OCI-LY3 (cell line): ENCODE measurements around the gene RFX7.

Experiments used
- H2AFZ ChIP-seq: fragments of 200-600, 300-600 bp; shearing (Covaris generic); 2 replicates; pipeline ENCODE4 v1.6.0; 2014; ENCODE audit warnings: antibody characterized with exemption, low read depth, low read length
- H3K27ac ChIP-seq: fragments of 200-600, 300-600 bp; sonication (generic); 2 replicates; pipeline ENCODE4 v1.5.1; 2014; ENCODE audit warnings: mild to moderate bottlenecking, low read length, moderate library complexity, mixed read lengths
- H3K27me3 ChIP-seq: fragments of 200-600, 300-600 bp; sonication (generic); 2 replicates; pipeline ENCODE4 v1.6.1; 2014; ENCODE audit warnings: low read depth, low read length, mixed read lengths
- H3K36me3 ChIP-seq: fragments of 200-600, 300-600 bp; sonication (generic); replicated peaks from 2 replicates; pipeline ENCODE3; 2014; ENCODE audit warnings: low read depth, low read length, mixed read lengths
- H3K4me1 ChIP-seq: fragments of 300-600, 200-600 bp; sonication (generic); 2 replicates; pipeline ENCODE4 v1.6.1; 2014; ENCODE audit warnings: low read length, mixed read lengths
- H3K4me2 ChIP-seq: fragments of 200-600, 300-600 bp; sonication (generic); 2 replicates; pipeline ENCODE4 v1.6.1; 2014; ENCODE audit warnings: low read length, mixed read lengths
- H3K4me3 ChIP-seq: fragments of 300-600, 200-600 bp; sonication (generic); 2 replicates; pipeline ENCODE4 v1.5.1; 2014; ENCODE audit warnings: antibody characterized with exemption, mild to moderate bottlenecking, low read length, moderate library complexity
- H3K79me2 ChIP-seq: fragments of 300-600, 200-600 bp; shearing (Covaris generic); 2 replicates; pipeline ENCODE4 v1.6.1; 2014; ENCODE audit warnings: mild to moderate bottlenecking, low read length, mixed read lengths
- H3K9ac ChIP-seq: fragments of 300-600, 200-600 bp; shearing (Covaris generic); 2 replicates; pipeline ENCODE4 v1.6.0; 2014; ENCODE audit warnings: mild to moderate bottlenecking, low read length, moderate library complexity
- H3K9me3 ChIP-seq: fragments of 200-600, 300-600 bp; shearing (Covaris generic); 2 replicates; pipeline ENCODE4 v1.6.1; 2014; ENCODE audit warnings: low read length, mixed read lengths; ENCODE audit not compliant: insufficient read depth
- H4K20me1 ChIP-seq: fragments of 200-600, 300-600 bp; sonication (generic); 2 replicates; pipeline ENCODE4 v1.6.1; 2016; ENCODE audit warnings: low read length, mixed read lengths; ENCODE audit not compliant: insufficient read depth
- EZH2phosphoT487 ChIP-seq: fragments of 200-600 bp; shearing (Covaris generic); IDR thresholded peaks from 2 replicates; pipeline ENCODE4 v1.6.1; 2018; ENCODE audit warnings: antibody characterized with exemption, mixed run types, low read depth
- TF ChIP-seq, protein P1 (sequence below): fragments of 200-600, 300-600 bp; sonication (generic); IDR thresholded peaks from 2 replicates; pipeline ENCODE4 v1.5.1; 2014; ENCODE audit warnings: antibody characterized with exemption, low read length, low read depth

RFX7 gene

DNA sequence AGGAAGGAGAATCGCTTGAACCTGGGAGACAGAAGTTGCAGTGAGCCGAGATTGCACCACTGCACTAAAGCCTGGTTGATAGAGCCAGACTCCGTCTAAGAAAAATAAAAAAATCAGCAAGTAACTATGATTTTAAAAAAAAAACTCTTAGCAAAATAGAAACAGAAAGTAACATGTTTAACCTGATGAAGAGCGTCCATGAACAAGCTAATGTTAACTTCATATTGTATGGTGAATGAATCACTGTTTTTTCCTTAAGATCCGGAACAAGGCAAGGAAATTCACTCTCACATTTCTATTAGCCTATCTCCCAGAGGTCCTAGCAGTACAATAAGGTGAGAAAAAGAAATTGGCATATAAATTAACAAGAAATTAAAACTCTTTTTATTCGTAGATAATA, 69.0 kb downstream of the RFX7 start:
- Histone ChIP-seq H3K27ac (no peak overlapping the region), H2AFZ (no peak overlapping the region), H3K4me2 (no peak overlapping the region), H3K27me3 (no peaks in the 10 kb centered on the region), H4K20me1 (0 out of 2 replicates have a peak, but pooled peaks cover 4% of the 10 kb centered on the region), H3K4me1 (no peaks in the 10 kb centered on the region), H3K9ac (no peak overlapping the region), H3K9me3 (no peaks in the 10 kb centered on the region), H3K4me3 (no peak overlapping the region), H3K36me3 (peaks cover 15% of the 10 kb centered on the region), H3K79me2 (peaks cover 4% of the 10 kb centered on the region; the same call in 1 of the 2 replicates)
- TF ChIP-seq, protein P1, sequence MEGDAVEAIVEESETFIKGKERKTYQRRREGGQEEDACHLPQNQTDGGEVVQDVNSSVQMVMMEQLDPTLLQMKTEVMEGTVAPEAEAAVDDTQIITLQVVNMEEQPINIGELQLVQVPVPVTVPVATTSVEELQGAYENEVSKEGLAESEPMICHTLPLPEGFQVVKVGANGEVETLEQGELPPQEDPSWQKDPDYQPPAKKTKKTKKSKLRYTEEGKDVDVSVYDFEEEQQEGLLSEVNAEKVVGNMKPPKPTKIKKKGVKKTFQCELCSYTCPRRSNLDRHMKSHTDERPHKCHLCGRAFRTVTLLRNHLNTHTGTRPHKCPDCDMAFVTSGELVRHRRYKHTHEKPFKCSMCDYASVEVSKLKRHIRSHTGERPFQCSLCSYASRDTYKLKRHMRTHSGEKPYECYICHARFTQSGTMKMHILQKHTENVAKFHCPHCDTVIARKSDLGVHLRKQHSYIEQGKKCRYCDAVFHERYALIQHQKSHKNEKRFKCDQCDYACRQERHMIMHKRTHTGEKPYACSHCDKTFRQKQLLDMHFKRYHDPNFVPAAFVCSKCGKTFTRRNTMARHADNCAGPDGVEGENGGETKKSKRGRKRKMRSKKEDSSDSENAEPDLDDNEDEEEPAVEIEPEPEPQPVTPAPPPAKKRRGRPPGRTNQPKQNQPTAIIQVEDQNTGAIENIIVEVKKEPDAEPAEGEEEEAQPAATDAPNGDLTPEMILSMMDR: no peak
- TF ChIP-seq EZH2phosphoT487: no peak

DNA sequence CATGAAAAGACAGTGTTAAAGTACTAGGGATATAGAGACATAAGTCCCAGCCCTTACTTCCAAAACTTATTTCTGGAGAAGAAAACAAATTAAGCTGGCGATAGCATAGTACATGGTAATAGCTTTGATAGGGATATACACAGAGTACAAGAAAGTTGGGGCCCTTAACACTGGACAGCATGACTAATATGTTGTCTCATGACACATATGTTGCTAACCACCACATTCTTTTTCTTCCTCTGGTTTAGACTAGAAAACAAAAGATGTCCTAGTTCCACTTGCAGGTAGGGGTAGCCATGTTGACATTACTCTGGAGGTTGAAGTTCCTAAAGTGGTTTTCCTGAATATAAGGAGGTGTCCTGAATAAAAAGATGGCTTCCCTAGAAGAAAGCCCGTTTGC, 75.3 kb downstream of the RFX7 start:
- H3K79me2 ChIP-seq: peaks cover 4% of the 10 kb centered on the region; the same call in 1 of the 2 replicates
- H3K36me3 ChIP-seq: peaks cover 15% of the 10 kb centered on the region
- no peak overlapping the region for H3K4me2 ChIP-seq
- no peak overlapping the region for H3K27ac ChIP-seq
- no peak for TF ChIP-seq EZH2phosphoT487
- TF ChIP-seq, protein P1: no peak
- H3K9ac ChIP-seq: no peak overlapping the region
- 0 out of 2 replicates have a peak, but pooled peaks cover 4% of the 10 kb centered on the region for H4K20me1 ChIP-seq
- H3K4me3 ChIP-seq: no peak overlapping the region
- H3K4me1 ChIP-seq: no peaks in the 10 kb centered on the region
- no peaks in the 10 kb centered on the region for H3K27me3 ChIP-seq
- no peaks in the 10 kb centered on the region for H3K9me3 ChIP-seq
- no peak overlapping the region for H2AFZ ChIP-seq

DNA sequence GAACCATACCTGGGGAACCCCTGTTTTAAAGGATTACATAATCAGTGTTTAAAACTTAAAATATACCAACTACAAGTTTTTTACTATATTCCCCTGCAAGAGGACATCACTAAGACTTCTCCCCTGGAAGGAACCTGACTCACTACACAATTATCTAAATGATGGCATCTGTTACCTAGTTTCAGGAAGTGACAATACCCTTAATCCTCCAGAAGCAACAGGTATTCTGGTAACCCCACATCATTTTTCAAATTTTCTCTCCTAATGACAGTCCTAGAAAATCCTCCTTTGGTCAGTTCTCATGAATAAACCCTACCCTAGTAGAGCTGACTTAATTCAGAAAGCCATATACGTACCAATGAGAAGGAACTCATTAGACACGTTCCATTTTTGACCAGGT, 78.4 kb downstream of the RFX7 start:
- no peaks in the 10 kb centered on the region for H3K27me3 ChIP-seq
- no peak for TF ChIP-seq EZH2phosphoT487
- TF ChIP-seq, protein P1: no peak
- H3K9ac ChIP-seq: no peak overlapping the region
- H3K27ac ChIP-seq: no peak overlapping the region
- 0 out of 2 replicates have a peak, but pooled peaks cover 5% of the 10 kb centered on the region for H4K20me1 ChIP-seq
- no peaks in the 10 kb centered on the region for H3K9me3 ChIP-seq
- H3K4me1 ChIP-seq: peaks cover 14% of the 10 kb centered on the region
- H3K79me2 ChIP-seq: 0 out of 2 replicates have a peak, but pooled peaks cover 4% of the 10 kb centered on the region
- no peaks in the 10 kb centered on the region for H3K36me3 ChIP-seq
- no peak overlapping the region for H3K4me2 ChIP-seq
- no peak overlapping the region for H2AFZ ChIP-seq
- no peak overlapping the region for H3K4me3 ChIP-seq

DNA sequence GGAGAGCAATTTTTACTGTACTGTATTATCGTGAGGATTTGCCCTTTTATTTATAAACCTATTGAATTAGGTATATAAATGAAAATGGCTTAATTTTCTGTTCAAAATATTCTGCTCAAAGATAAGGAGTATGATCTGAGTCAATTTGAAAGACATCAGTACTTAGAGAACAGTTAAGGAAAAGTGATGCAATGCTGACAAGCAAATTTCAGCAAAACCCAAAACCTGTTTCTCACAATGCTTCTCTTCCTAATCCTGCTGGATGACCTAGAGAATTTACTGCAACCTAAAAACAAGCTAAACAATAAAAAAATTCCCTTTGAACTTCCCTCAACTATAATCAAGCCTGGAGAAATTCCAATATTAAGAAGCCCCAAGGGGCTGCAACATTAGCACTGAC, 82.7 kb downstream of the RFX7 start:
- Histone ChIP-seq H3K27me3 (no peaks in the 10 kb centered on the region), H3K4me1 (peaks cover 14% of the 10 kb centered on the region), H3K9me3 (no peaks in the 10 kb centered on the region), H2AFZ (no peak overlapping the region), H3K27ac (no peak overlapping the region), H4K20me1 (0 out of 2 replicates have a peak, but pooled peaks cover 3% of the 10 kb centered on the region), H3K79me2 (peaks cover 7% of the 10 kb centered on the region; the same call in 1 of the 2 replicates), H3K4me3 (no peak overlapping the region), H3K4me2 (0 out of 2 replicates have a peak overlapping the region, but pooled peaks have one; percentile 21), H3K9ac (no peak overlapping the region), H3K36me3 (peaks cover 6% of the 10 kb centered on the region)
- TF ChIP-seq EZH2phosphoT487: no peak
- TF ChIP-seq, protein P1: no peak
